NB4 (cell line): ENCODE results near the gene CASP8.

Source experiments
- MAX ChIP-seq: IDR thresholded peaks from 2 replicates; pipeline ENCODE4 v1.6.1; 2011; ENCODE audit warnings: low read depth, low read length
- POLR2A ChIP-seq: IDR thresholded peaks from 2 replicates; pipeline ENCODE4 v1.6.1; 2011; ENCODE audit warnings: mild to moderate bottlenecking; ENCODE audit not compliant: insufficient read length; ENCODE audit errors: extremely low read depth
- TF ChIP-seq, protein P1 (sequence below): IDR thresholded peaks from one replicate; pipeline ENCODE4 v1.5.1; 2012; ENCODE audit warnings: low read depth, low read length

GRCh38 chr2:201319511-201319910 is 59.2 kb downstream of the CASP8 start:
- TF ChIP-seq POLR2A = no peak
- TF ChIP-seq, protein P1, sequence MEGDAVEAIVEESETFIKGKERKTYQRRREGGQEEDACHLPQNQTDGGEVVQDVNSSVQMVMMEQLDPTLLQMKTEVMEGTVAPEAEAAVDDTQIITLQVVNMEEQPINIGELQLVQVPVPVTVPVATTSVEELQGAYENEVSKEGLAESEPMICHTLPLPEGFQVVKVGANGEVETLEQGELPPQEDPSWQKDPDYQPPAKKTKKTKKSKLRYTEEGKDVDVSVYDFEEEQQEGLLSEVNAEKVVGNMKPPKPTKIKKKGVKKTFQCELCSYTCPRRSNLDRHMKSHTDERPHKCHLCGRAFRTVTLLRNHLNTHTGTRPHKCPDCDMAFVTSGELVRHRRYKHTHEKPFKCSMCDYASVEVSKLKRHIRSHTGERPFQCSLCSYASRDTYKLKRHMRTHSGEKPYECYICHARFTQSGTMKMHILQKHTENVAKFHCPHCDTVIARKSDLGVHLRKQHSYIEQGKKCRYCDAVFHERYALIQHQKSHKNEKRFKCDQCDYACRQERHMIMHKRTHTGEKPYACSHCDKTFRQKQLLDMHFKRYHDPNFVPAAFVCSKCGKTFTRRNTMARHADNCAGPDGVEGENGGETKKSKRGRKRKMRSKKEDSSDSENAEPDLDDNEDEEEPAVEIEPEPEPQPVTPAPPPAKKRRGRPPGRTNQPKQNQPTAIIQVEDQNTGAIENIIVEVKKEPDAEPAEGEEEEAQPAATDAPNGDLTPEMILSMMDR = no peak
- no peak for TF ChIP-seq MAX
